Progenitor cell of endocrine pancreas (in vitro differentiated cells): ENCODE results near the gene PDGFA. TPM values are rescaled to one million over a fixed set of nuclear protein-coding genes. Genes with fewer than 3 reads are reported as not detected.

Experiments used
- DNase-seq: peaks from one replicate; pipeline ENCODE4 v3.0.0; 2021; ENCODE audit warnings: low spot score; ENCODE audit not compliant: unreplicated experiment
- H3K27ac Mint-ChIP-seq: 2 replicates; pipeline ENCODE4 v1.8.0; 2021; ENCODE audit warnings: mild to moderate bottlenecking, moderate library complexity, mixed read lengths
- H3K27me3 Mint-ChIP-seq: 2 replicates; pipeline ENCODE4 v1.8.0; 2021; ENCODE audit warnings: mixed read lengths
- H3K36me3 Mint-ChIP-seq: 2 replicates; pipeline ENCODE4 v1.8.0; 2022; ENCODE audit warnings: mixed read lengths; ENCODE audit not compliant: insufficient read depth
- H3K4me1 Mint-ChIP-seq: 2 replicates; pipeline ENCODE4 v1.8.0; 2021; ENCODE audit warnings: low read depth, mixed read lengths
- H3K4me3 Mint-ChIP-seq: 2 replicates; pipeline ENCODE4 v1.8.0; 2021; ENCODE audit warnings: low read depth, mild to moderate bottlenecking, moderate library complexity, mixed read lengths
- H3K9me3 Mint-ChIP-seq: 2 replicates; pipeline ENCODE4 v1.8.0; 2021; ENCODE audit warnings: low read depth, mixed read lengths
- CTCF ChIP-seq: fragments of 200-600 bp; sonication (generic); IDR thresholded peaks from one replicate; pipeline ENCODE4 v1.5.0; 2021; ENCODE audit warnings: antibody characterized with exemption, mild to moderate bottlenecking; ENCODE audit not compliant: unreplicated experiment
- total RNA-seq: library from RNA; stranded (reverse); gene quantifications from 2 replicates; pipeline ENCODE4 v1.2.1, GENCODE V29; 2021

Gene PDGFA
- total RNA-seq, 1 donor from 2014 or later = 86.2 TPM

- no peak for TF ChIP-seq CTCF
- Mint-ChIP-seq H3K4me1 (peaks cover 15% of the 10 kb centered on the region), H3K4me3 (no peak overlapping the region), H3K9me3 (no peaks in the 10 kb centered on the region), H3K36me3 (peaks cover 10% of the 10 kb centered on the region), H3K27ac (no peak overlapping the region), H3K27me3 (no peaks in the 10 kb centered on the region)
- no peak for DNase-seq
Observed at GRCh38 chr7:509426-510130, 10.1 kb downstream of the PDGFA start.

- no peaks in the 10 kb centered on the region for H3K9me3 Mint-ChIP-seq
- no peak for TF ChIP-seq CTCF
- no peak overlapping the region for H3K27ac Mint-ChIP-seq
Observed at GRCh38 chr7:508461-509170, 11.0 kb downstream of the PDGFA start.

DNA sequence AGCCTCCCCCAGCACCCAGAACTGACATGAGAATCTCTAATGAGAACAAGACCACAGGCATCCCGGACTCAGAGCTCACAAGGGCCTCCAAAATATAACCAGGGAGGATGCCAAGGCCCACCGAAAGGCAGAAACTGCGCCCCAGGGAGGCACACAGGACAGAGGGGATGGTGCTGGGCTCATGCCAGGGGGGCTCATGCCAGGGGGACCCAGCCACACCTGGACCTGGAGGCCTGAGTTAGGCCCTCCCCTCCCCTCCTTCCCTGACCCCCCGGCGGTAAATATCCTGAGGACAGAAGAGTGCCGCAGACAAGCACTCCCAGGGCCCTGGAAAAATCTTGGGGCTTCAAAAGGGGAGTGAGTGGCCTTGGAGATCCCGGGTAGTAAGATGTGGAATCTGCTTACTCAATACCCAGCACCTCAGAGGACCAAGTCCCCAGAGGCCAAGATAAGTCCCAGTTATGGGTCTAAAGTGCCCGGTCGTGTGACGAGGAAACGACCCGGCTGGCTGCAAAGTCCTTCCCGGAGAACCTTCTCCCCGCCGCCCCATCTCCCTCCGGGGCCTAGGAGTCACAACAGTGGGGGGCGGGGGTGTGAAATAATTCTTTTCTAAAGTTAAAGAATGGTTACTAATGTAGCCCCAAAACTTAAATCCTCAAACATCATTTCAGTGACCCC lies 11.9 kb downstream of the PDGFA start:
- no peak overlapping the region for H3K4me3 Mint-ChIP-seq
- no peaks in the 10 kb centered on the region for H3K9me3 Mint-ChIP-seq
- no peak for DNase-seq
- H3K27ac Mint-ChIP-seq = no peak overlapping the region
- peaks cover 28% of the 10 kb centered on the region for H3K4me1 Mint-ChIP-seq
- no peaks in the 10 kb centered on the region for H3K27me3 Mint-ChIP-seq
- H3K36me3 Mint-ChIP-seq = peaks cover 8% of the 10 kb centered on the region
- TF ChIP-seq CTCF = no peak

More at GRCh38 chr7:508461-509170, 11.0 kb downstream of the PDGFA start:
- DNase-seq = no peak
- H3K36me3 Mint-ChIP-seq = peaks cover 9% of the 10 kb centered on the region
- no peaks in the 10 kb centered on the region for H3K27me3 Mint-ChIP-seq
- no peak overlapping the region for H3K4me3 Mint-ChIP-seq
- H3K4me1 Mint-ChIP-seq = peaks cover 21% of the 10 kb centered on the region

DNA sequence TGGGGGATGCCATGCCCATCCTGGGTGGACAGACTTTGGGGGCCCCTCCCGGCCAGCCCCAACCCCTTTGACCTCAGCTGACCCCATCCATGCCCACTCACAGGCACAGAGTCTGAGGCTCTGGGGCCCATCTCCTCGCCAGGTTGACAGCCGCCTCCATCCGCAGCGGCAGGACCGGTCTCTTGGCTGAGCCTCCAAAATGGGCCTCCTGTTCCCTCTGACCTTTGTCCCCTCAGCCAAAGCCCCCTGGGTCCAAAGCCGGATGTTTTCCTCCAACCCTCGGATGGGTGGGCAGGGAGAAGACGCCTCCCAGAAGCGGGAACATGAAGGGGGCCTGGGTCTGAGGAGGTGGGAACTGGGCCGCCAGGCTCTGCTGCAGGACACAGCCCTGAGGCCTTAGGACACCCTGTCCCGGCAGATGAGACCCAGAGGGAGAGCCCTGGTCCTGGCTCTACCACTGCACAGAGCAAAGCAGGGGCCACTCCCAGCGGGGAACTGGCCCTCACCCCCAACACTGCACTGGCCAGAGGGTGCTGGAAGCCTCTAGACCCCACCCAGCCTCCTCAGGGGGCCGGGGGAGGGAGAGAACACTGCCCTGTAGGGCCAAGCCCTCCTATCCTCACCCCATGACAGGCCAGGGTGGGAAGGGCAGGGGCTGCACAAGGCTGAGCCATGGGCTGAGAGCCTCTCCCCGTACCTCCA lies 12.6 kb downstream of the PDGFA start:
- Mint-ChIP-seq H3K27me3 (no peaks in the 10 kb centered on the region), H3K36me3 (peaks cover 8% of the 10 kb centered on the region), H3K4me1 (peaks cover 32% of the 10 kb centered on the region), H3K27ac (no peak overlapping the region), H3K4me3 (no peak overlapping the region), H3K9me3 (no peaks in the 10 kb centered on the region)
- no peak for DNase-seq
- TF ChIP-seq CTCF = no peak

DNA sequence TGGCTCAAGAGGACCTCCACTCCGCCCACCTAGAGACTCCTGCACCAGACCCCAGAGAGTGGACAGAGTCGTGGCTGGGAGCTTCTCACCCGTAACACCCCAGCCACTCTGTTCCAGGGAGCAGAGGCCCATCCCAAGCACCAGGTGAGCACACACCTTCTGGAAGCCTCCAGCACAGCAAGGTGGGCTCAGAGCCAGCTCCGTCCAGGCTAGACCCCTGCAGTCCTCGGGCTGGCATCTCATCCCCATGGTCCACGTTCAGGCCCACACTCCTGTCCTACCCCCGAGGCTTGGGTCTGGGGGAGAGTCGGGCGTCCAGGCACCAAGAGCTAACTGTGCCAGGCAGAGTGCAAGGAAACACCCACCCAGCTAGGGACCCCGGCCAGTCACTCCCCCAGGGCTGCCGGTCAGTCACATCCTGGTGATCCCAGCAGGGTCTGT lies 13.2 kb downstream of the PDGFA start:
- H3K9me3 Mint-ChIP-seq = no peaks in the 10 kb centered on the region
- no peaks in the 10 kb centered on the region for H3K27me3 Mint-ChIP-seq
- peaks cover 32% of the 10 kb centered on the region for H3K4me1 Mint-ChIP-seq
- no peak for TF ChIP-seq CTCF
- peaks cover 8% of the 10 kb centered on the region for H3K36me3 Mint-ChIP-seq
- no peak for DNase-seq
- no peak overlapping the region for H3K27ac Mint-ChIP-seq
- H3K4me3 Mint-ChIP-seq = no peak overlapping the region
